AG08396 (cell line): ENCODE measurements around the gene RRAD.
A peak's percentile ranks its signal among the peaks of the same experiment; 100 is the strongest.
"Not testable (repeated sequence)": the region's sequence is repeated elsewhere in the genome, so short reads cannot be mapped to it uniquely, and the experiment has no call there.

Experiments used
- DNase-seq: peaks from one replicate; pipeline ENCODE4 v3.0.0; 2012; ENCODE audit warnings: low spot score, mixed read lengths

Gene RRAD

GRCh38 chr16:66900721-66901441, 24.5 kb downstream of the RRAD start:
- DNase-seq, result no peak

DNA sequence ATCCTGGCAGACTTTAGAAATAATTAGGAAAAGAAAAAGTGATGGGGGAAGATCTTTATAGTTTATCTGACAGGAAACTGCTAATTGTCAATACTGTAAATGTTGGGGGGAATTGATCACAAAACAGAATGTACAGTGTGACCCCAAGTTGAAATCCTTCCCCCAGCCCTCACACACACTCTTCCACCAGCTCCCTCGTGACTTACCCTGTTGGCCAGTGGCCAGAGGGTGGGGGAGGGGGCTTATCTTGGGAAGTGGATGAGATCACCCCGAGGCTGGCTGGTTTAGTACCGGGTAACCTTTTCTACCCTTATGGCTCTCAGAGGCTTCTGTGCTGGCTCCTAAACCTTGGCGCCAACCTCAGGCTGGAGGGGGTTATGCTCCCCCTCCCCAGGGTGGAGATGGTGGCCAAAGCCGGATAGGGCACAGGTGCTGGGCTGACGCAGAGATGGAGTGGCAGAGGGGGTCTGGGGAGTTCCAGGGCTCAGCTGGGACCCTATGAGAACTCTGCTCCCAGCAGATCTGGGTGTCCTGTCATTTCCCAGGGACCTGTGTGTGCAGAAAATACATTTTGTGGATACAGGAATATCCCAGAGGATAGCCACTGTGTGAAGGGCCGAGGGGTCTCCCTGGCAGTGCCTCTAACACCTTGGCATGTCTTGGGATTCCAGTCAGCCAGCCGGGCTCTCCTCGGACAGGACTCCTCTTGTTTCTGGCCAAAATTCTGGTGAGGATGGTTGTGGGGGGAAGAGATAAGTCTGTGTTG, 25.2 kb downstream of the RRAD start:
- DNase-seq, result peak; percentile 72

- DNase-seq, result no peak
These were observed 25.9 kb downstream of the RRAD start for GRCh38 chr16:66899310-66899944.

DNA sequence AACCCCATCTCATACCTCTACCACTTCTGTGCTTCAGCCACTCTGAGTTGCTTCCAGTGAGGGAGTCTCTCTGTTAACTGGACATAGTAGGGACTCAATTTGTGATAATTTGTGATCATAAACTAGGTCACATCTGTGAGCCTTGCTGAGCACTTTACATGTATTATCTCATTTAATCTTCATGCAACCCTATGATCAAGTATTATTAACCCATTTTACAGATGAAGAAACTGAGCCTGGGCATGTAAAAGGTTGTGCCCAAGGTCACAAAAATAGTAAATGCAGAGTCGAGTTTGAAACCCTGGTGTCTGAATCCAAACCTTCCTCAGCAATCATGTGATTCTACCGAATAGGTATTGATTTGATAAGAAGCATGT, 26.4 kb downstream of the RRAD start:
- DNase-seq, result no peak

DNA sequence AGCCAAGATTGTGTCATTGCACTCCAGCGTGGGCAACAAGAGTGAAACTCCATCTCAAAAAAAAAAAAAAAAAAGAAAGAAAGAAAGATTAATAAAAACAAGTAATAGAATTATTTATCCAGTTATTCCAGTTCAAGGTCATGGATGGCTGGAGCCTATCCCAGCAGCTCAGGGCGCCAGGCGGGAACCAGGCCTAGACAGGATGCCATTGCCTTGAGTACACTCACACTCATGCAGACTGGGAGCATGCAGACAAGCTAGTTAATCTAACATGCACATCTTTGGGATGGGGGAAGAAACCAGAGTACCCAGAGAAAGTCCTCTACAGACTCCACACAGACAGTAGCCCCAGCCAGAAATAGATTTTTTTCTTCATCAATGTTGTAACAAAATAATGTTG, 27.1 kb downstream of the RRAD start:
- DNase-seq, result no peak

GRCh38 chr16:66896682-66897081, 28.7 kb downstream of the RRAD start:
- not testable (repeated sequence) for DNase-seq

DNA sequence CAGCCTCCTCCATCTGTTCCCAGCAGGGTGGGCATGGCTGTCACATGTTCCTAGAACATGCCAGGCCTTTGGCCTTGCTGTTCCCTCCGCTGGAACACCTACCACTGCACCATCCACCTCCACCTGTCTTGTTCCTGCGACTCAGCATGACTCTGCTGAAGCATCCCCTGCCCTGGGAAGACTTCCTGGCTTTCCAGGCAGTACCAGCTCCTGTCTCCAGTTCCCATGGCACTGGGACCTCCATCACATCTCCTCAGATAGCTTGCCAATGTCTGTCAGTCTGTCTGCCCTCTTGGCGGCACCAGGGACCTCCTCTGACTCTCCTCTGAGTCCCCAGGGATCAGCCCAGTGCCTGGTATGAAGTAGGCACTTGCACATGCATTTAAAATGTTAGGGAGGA, 29.3 kb downstream of the RRAD start:
- no peak for DNase-seq

- no peak for DNase-seq
These were observed 29.7 kb downstream of the RRAD start for GRCh38 chr16:66895689-66895979.

DNA sequence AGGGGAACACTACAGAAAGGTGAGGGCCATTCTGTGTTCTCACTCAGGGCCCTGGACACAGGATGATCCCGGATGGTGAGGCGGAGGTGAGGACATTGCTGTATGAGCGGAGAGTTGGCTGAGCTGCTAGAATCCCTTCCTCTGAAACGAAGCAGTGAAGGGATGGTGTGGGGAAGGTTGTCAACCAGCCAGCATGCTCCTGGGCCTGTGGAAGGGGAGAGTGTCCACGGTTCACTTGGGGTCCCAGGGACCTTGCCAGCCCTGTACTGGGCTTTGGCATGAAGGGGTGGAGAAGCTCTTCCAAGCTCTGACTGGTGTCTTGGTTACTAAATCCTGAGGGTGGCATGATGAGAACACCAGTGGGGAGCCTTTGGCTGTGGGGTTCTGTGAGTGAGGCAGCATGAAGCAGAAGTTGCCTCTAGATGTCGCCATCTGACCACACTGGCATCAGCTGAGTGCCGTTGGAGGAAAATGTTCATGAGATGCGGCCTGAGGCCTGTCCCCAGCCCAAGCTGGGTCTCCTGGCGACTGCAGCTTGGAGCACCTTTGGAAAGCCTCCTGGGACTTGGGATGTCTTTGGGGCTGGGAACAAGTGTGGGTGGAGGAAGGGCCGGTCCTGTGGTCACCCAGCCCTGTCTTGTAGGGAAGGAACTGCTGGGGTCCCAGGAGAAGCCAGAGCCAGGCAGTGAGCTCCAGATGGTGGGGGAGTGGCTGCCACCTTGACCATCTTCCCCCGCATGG, 30.2 kb downstream of the RRAD start:
- peak; percentile 74 for DNase-seq

GRCh38 chr16:66894055-66894454, 31.3 kb downstream of the RRAD start:
- no peak for DNase-seq

GRCh38 chr16:66891797-66892196, 33.5 kb downstream of the RRAD start:
- DNase-seq, result no peak

GRCh38 chr16:66891360-66891759, 34.0 kb downstream of the RRAD start:
- DNase-seq, result no peak

- no peak for DNase-seq
These were observed 34.5 kb downstream of the RRAD start for GRCh38 chr16:66890799-66891198.

GRCh38 chr16:66889622-66890021, 35.7 kb downstream of the RRAD start:
- DNase-seq, result no peak

GRCh38 chr16:66888647-66889615, 36.4 kb downstream of the RRAD start:
- DNase-seq, result no peak

DNA sequence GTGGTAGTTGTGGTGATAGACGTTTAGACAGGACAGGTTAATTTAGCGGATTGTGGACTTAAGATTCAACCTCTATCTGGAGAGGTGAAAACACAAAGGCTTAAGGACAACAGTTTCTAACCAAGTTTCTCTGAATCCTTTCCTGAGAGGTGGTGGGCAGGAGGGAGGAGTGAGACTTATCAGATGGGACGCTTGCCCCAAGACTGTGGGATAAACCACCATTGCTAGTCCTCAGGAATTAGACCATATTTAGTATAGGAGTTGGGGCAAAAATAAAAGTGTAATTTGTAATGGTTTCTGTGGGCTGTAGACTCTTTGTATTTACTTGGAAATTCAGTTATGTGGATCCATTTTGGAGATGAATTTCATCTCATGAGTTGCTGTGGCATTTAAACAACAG, 38.4 kb downstream of the RRAD start:
- DNase-seq, result no peak

DNA sequence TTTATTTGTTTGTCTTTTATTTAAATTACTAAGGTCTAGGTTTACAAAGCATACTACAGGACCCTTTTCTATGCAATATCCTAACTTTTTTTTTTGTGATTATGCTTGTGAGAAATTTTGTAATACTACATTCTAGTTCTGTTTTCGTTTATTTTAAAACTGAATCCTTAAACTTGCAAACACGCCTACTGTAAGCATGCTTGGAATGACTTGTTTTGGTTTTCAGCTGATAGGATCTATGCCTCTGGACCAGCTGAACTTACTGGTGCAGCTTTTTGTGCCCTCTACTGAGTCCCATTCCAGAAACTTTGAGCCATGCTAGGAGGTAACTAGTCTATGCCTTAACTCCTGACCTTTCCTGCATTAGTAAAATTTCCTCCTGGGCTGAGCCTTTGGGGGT, 39.0 kb downstream of the RRAD start:
- DNase-seq, result no peak

DNA sequence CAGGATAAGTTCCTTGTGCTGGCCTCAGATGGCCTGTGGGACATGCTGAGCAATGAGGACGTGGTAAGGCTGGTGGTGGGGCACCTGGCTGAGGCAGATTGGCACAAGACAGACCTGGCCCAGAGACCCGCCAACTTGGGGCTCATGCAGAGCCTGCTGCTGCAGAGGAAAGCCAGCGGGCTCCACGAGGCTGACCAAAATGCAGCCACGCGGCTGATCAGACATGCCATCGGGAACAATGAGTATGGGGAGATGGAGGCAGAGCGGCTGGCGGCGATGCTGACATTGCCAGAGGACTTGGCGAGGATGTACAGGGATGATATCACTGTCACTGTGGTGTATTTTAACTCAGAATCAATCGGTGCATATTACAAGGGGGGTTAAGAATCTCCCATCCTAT, 39.8 kb downstream of the RRAD start:
- DNase-seq, result no peak

DNA sequence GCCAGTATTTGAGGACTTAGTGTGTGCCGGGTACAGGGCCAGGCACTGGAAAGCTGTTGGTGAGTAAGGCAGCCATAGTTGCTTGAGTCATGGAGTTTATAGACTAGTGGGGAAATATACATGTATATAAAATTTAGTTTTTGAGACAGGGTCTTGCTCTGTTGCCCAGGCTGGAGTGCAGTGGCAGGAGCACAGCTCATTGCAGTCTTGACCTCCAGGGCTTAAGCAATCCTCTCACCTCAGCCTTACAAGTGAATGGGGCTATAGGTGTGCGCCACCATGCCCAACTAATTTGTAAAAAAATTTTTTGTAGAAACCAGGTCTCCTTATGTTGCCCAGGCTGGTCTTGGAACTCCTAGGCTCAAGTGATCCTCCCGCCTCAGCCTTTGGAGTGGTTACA, 42.6 kb downstream of the RRAD start:
- DNase-seq, result no peak

DNA sequence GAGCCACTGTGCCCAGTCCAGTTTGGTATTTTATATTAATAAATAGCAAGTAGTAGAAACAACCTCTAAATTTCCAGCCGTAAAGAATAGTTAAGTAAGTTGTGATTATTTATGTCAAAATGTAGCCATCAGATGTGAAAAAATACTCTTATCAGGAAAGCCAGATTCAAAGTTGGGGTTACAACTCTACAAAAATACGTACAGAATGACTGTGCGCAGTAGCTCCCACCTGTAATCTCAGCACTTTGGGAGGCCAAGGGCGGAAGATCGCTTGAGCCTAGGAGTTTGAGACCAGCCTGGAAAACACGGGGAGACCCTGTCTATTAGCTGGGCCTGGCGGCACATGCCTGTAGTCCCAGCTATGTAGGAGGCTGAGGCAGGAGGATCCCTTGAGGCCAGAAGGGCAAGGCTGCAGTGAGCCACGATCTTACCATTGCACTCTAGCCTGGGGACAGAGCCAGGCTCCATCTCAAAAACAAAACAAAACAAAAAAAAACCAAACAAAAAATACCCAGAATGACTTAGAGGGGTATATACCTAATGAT, 43.3 kb downstream of the RRAD start:
- no peak for DNase-seq

- no peak for DNase-seq
These were observed 43.8 kb downstream of the RRAD start for GRCh38 chr16:66881560-66881959.
